Measurements from ENCODE around the gene RPAP3.

DNA sequence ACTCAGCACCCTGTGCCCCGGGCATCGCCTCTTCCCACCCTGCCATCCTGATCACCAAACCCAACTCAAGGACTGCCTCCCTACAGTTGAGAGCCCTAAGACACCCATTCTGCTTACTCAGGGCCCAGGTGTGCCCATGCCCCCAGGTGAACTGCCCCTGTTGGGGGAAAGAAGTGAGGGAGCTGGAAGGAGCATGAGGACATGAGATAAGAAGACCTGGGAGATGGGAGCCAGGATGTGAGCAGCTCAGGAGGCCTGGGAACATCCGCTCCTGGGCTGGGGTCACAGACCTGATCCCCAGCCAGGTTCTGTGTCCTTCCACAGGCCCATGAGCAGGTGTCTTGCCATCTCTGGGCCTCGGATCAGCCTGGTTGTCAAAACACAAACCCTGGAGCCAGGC lies 46.3 kb upstream of the RPAP3 start:
- TF ChIP-seq, protein P1, sequence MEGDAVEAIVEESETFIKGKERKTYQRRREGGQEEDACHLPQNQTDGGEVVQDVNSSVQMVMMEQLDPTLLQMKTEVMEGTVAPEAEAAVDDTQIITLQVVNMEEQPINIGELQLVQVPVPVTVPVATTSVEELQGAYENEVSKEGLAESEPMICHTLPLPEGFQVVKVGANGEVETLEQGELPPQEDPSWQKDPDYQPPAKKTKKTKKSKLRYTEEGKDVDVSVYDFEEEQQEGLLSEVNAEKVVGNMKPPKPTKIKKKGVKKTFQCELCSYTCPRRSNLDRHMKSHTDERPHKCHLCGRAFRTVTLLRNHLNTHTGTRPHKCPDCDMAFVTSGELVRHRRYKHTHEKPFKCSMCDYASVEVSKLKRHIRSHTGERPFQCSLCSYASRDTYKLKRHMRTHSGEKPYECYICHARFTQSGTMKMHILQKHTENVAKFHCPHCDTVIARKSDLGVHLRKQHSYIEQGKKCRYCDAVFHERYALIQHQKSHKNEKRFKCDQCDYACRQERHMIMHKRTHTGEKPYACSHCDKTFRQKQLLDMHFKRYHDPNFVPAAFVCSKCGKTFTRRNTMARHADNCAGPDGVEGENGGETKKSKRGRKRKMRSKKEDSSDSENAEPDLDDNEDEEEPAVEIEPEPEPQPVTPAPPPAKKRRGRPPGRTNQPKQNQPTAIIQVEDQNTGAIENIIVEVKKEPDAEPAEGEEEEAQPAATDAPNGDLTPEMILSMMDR (IDR thresholded peaks at IDR 0.05): no peak
- TF ChIP-seq POLR2AphosphoS5 (IDR thresholded peaks at IDR 0.05) (no peak), POLR2A (IDR thresholded peaks at IDR 0.05) (no peak)

All from suprapubic skin (tissue), 4 donors.